GM23338 (cell line): Measurements from ENCODE around the gene SLC38A9. TPM values are rescaled to one million over a fixed set of nuclear protein-coding genes. Genes with fewer than 3 reads are reported as not detected.

Experiments
- ATAC-seq: fragments of 200-7000 bp; cut with Tn5 transposase; 3 replicates; pipeline ENCODE4 v1.9.1; 2020
- DNase-seq: peaks from one replicate; pipeline ENCODE4 v3.0.0-alpha.2; 2015; ENCODE audit warnings: low spot score
- H2AFZ ChIP-seq: fragments of 200-600 bp; sonication (generic); 2 replicates; pipeline ENCODE4 v1.8.0; 2016; ENCODE audit warnings: antibody characterized with exemption, mild to moderate bottlenecking, moderate library complexity
- H3F3A ChIP-seq: fragments of 200-600 bp; sonication (generic); replicated peaks from 2 replicates; pipeline ENCODE4 v1.8.0; 2017; ENCODE audit warnings: antibody characterized with exemption, mixed run types, low read depth
- H3K27ac ChIP-seq: fragments of 200-600 bp; sonication (generic); 2 replicates; pipeline ENCODE4 v1.6.1; 2016; ENCODE audit warnings: low read depth
- H3K27me3 ChIP-seq: fragments of 200-600 bp; sonication (generic); 2 replicates; pipeline ENCODE4 v1.8.0; 2016; ENCODE audit warnings: mild to moderate bottlenecking, mixed run types, moderate library complexity; ENCODE audit not compliant: insufficient read depth
- H3K36me3 ChIP-seq: fragments of 200-600 bp; sonication (generic); 2 replicates; pipeline ENCODE4 v1.8.0; 2016; ENCODE audit warnings: mild to moderate bottlenecking; ENCODE audit not compliant: insufficient read depth
- H3K4me1 ChIP-seq: fragments of 200-600 bp; sonication (generic); 2 replicates; pipeline ENCODE4 v1.8.0; 2016; ENCODE audit warnings: mild to moderate bottlenecking, moderate library complexity; ENCODE audit not compliant: insufficient read depth
- H3K4me2 ChIP-seq: fragments of 200-600 bp; sonication (generic); 2 replicates; pipeline ENCODE4 v1.7.1; 2017; ENCODE audit warnings: mixed run types
- H3K4me3 ChIP-seq: fragments of 200-600 bp; sonication (generic); 2 replicates; pipeline ENCODE4 v1.6.1; 2016; ENCODE audit warnings: mixed run types
- H3K79me2 ChIP-seq: fragments of 200-600 bp; sonication (generic); replicated peaks from 2 replicates; pipeline ENCODE4 v1.8.0; 2017; ENCODE audit warnings: mild to moderate bottlenecking; ENCODE audit not compliant: insufficient read depth
- H3K9me2 ChIP-seq: fragments of 200-600 bp; sonication (generic); 2 replicates; pipeline ENCODE4 v1.8.0; 2017; ENCODE audit not compliant: insufficient read depth
- H4K20me1 ChIP-seq: fragments of 200-600 bp; sonication (generic); replicated peaks from 2 replicates; pipeline ENCODE4 v1.8.0; 2017; ENCODE audit warnings: mild to moderate bottlenecking; ENCODE audit not compliant: insufficient read depth
- H3K27ac Mint-ChIP-seq: 2 replicates; pipeline ENCODE4 v1.8.0; 2020; ENCODE audit warnings: inconsistent platforms, mild to moderate bottlenecking, moderate library complexity, mixed read lengths
- H3K27me3 Mint-ChIP-seq: 3 replicates; pipeline ENCODE4 v1.8.0; 2022; ENCODE audit warnings: low read depth, mild to moderate bottlenecking, moderate library complexity, mixed read lengths, inconsistent platforms; ENCODE audit not compliant: insufficient read depth, poor library complexity
- H3K36me3 Mint-ChIP-seq: 3 replicates; pipeline ENCODE4 v1.8.0; 2021; ENCODE audit warnings: low read depth, mild to moderate bottlenecking, inconsistent platforms, moderate library complexity, mixed read lengths
- H3K4me1 Mint-ChIP-seq: 3 replicates; pipeline ENCODE4 v1.8.0; 2020; ENCODE audit warnings: mild to moderate bottlenecking, inconsistent platforms, mixed read lengths
- H3K4me3 Mint-ChIP-seq: 3 replicates; pipeline ENCODE4 v1.8.0; 2021; ENCODE audit warnings: moderate library complexity, mild to moderate bottlenecking, inconsistent platforms, mixed read lengths
- H3K9me3 Mint-ChIP-seq: 3 replicates; pipeline ENCODE4 v1.8.0; 2020; ENCODE audit warnings: moderate library complexity, mild to moderate bottlenecking, inconsistent platforms, mixed read lengths
- CREB1 ChIP-seq: fragments of 250-450 bp; sonication (Bioruptor Pico); IDR thresholded peaks from 2 replicates; pipeline ENCODE4 v1.5.0; 2020; ENCODE audit warnings: low read depth, mild to moderate bottlenecking, moderate library complexity
- CTCF ChIP-seq, 2 experiments: fragments of 200-600 bp in 1 of 2; sonication (generic) in 1 of 2; conservative IDR thresholded peaks; 2 replicates each; pipeline versions ENCODE4 v1.5.1 to v1.6.1; 2016 to 2017; ENCODE audit warnings: antibody characterized with exemption in 2 of 2, low read depth in 2 of 2, mild to moderate bottlenecking in 2 of 2, moderate library complexity in 1 of 2
- EZH2 ChIP-seq: fragments of 200-600 bp; sonication (generic); IDR thresholded peaks from one replicate; pipeline ENCODE4 v1.8.0; 2017; ENCODE audit warnings: antibody characterized with exemption, mild to moderate bottlenecking, low read depth; ENCODE audit not compliant: unreplicated experiment
- EZH2phosphoT487 ChIP-seq: fragments of 200-600 bp; sonication (generic); IDR thresholded peaks from one replicate; pipeline ENCODE4 v1.8.1; 2018; ENCODE audit warnings: antibody characterized with exemption; ENCODE audit not compliant: unreplicated experiment
- JUNB ChIP-seq: IDR thresholded peaks from one replicate; pipeline ENCODE4 v1.6.1; 2016; ENCODE audit warnings: antibody characterized with exemption; ENCODE audit not compliant: unreplicated experiment
- NANOG ChIP-seq: IDR thresholded peaks from 2 replicates; pipeline ENCODE4 v1.6.1; 2016; ENCODE audit warnings: antibody characterized with exemption, borderline replicate concordance
- POLR2AphosphoS5 ChIP-seq: IDR thresholded peaks from 2 replicates; pipeline ENCODE4 v1.6.1; 2016; ENCODE audit warnings: antibody characterized with exemption, low read depth
- REST ChIP-seq: IDR thresholded peaks from one replicate; pipeline ENCODE4 v1.6.1; 2018; ENCODE audit warnings: antibody characterized with exemption; ENCODE audit not compliant: unreplicated experiment
- STAT1 ChIP-seq: IDR thresholded peaks from one replicate; pipeline ENCODE4 v1.6.1; 2016; ENCODE audit warnings: antibody characterized with exemption; ENCODE audit not compliant: unreplicated experiment
- ZNF114 ChIP-seq: fragments of 250-450 bp; sonication (Bioruptor Pico); IDR thresholded peaks from 2 replicates; pipeline ENCODE4 v1.5.0; 2020; ENCODE audit warnings: mild to moderate bottlenecking, moderate library complexity
- ZNF331 ChIP-seq: fragments of 250-450 bp; sonication (Bioruptor Pico); IDR thresholded peaks from 2 replicates; pipeline ENCODE4 v1.5.0; 2020; ENCODE audit warnings: low read depth, mild to moderate bottlenecking, moderate library complexity
- ZNF462 ChIP-seq: fragments of 250-450 bp; sonication (Bioruptor Pico); IDR thresholded peaks from 2 replicates; pipeline ENCODE4 v1.5.0; 2020; ENCODE audit warnings: mild to moderate bottlenecking, moderate library complexity
- polyA plus RNA-seq: library from polyadenylated mRNA; unstranded; fragments of >200 nt; fragmentation: Nextera tagmentation; extraction: Ambion mirVana; gene quantifications from 2 replicates; pipeline ENCODE4 v1.2.1, GENCODE V29; 2016
- total RNA-seq: library from RNA; depleted of rRNA; stranded (reverse); fragments of >200 nt; shearing (Covaris generic); gene quantifications from 2 replicates; pipeline ENCODE4 v1.2.3, GENCODE V29; 2014
- TF ChIP-seq, protein P1 (sequence below): IDR thresholded peaks from 2 replicates; pipeline ENCODE4 v1.6.1; 2016; ENCODE audit warnings: antibody characterized with exemption

SLC38A9 gene
- total and polyA plus RNA-seq, 2 experiments from 2014 or later: 30.8 to 64.8 TPM

DNA sequence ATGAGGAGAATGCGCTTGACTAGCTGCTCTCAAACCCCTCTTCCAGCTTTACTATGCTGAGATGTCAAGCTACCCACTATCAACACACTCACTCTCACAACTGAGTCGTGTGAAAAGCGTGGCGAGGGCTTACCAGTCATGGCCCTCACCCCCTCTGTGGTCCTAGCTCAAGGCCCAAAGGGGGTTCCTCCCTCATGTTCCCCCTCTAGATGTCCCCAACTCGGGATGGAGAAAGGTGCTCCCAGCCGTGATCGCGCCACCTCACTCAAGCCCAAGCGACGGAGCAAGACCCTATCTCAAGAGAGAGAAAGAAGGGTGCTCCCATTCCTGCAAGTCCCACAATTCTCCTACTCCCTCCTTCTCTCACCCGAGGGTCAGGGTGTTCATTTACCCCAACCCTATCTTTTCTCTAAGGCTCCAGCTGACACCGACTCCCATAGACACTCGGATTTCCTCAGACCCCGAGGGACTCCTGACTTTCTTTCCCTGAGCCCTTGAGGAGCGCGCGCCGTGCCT lies 559 bp downstream of the SLC38A9 start:
- Mint-ChIP-seq H3K4me1 (peaks cover 6% of the 10 kb centered on the region; the same call in 1 of the 3 replicates), H3K36me3 (peaks cover 24% of the 10 kb centered on the region), H3K4me3 (peak overlapping the region; percentile 99), H3K27me3 (peaks cover 7% of the 10 kb centered on the region), H3K9me3 (peaks cover 6% of the 10 kb centered on the region), H3K27ac (peak overlapping the region; percentile 97)
- no peak for DNase-seq
- Histone ChIP-seq H4K20me1 (peaks cover 3% of the 10 kb centered on the region; the same call in 1 of the 2 replicates), H3K27ac (peak overlapping the region; percentile 72), H3K4me1 (no peaks in the 10 kb centered on the region), H3K36me3 (no peaks in the 10 kb centered on the region; the same call in none of the 2 replicates), H2AFZ (peak overlapping the region; percentile 91), H3K79me2 (peaks cover 35% of the 10 kb centered on the region), H3K4me3 (peak overlapping the region; percentile 96), H3F3A (no peaks in the 10 kb centered on the region), H3K9me2 (no peaks in the 10 kb centered on the region), H3K4me2 (peak overlapping the region; percentile 89), H3K27me3 (no peaks in the 10 kb centered on the region)
- ATAC-seq: peak; percentile 5
- TF ChIP-seq REST (no peak), ZNF114 (CRISPR knock-in tag) (no peak), EZH2 (no peak), JUNB (no peak), CTCF (conservative IDR thresholded peaks at IDR 0.05; ENCODE audit: low read depth in 2 of 2) (no peak), NANOG (no peak), ZNF331 (CRISPR knock-in tag) (no peak), POLR2AphosphoS5 (no peak), EZH2phosphoT487 (no peak), CREB1 (CRISPR knock-in tag) (no peak), STAT1 (no peak), ZNF462 (CRISPR knock-in tag) (no peak)
- TF ChIP-seq, protein P1, sequence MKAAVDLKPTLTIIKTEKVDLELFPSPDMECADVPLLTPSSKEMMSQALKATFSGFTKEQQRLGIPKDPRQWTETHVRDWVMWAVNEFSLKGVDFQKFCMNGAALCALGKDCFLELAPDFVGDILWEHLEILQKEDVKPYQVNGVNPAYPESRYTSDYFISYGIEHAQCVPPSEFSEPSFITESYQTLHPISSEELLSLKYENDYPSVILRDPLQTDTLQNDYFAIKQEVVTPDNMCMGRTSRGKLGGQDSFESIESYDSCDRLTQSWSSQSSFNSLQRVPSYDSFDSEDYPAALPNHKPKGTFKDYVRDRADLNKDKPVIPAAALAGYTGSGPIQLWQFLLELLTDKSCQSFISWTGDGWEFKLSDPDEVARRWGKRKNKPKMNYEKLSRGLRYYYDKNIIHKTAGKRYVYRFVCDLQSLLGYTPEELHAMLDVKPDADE: no peak
